ENCODE results near the gene C5orf63. TPM values are rescaled to one million over a fixed set of nuclear protein-coding genes. Genes with fewer than 3 reads are reported as not detected.

C5orf63 gene
- polyA plus RNA-seq, 1 donor (not counting 4 experiments of a cell fraction or from before 2014, with no cell fraction given) = 7.2 TPM

DNA sequence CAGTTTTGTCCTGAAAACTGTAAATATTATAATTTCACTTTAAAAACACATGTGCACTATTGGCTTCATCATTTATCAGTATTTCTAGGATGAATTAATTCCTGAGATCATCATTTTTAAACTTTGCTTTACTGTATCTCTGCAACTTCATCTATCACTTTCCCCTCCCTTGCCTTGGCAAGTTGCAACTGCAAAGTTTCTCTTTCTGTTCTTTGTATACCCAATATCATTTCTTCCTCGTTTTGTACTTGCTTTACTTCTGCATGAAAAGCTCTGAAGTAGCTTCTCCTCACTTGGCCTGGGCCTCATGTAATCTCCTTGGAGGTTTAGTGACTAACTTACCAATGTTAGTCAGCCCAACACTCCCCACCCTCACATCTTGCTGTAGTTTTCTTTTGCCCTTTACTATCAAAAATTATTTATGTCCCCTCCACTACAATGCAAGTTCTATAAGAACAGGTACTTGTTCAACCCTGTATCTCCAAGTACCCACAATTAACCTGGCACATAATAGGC lies 12.8 kb downstream of the C5orf63 start:
- no peak overlapping the region for H3K27ac ChIP-seq (ENCODE audit: control insufficient read depth, insufficient read depth, low read length)
- dilution Hi-C loops (cut with MboI; ENCODE audit: extremely low pct_ligation_motif_present, low sequenced_read_pairs) = no loop called here

GRCh38 chr5:127056896-127057295 lies 16.4 kb downstream of the C5orf63 start:
- FAIRE-seq = no peak
- Histone ChIP-seq H3K9me1 (ENCODE audit: control insufficient read depth, extremely low read depth, insufficient read depth, low read length) (no peaks in the 10 kb centered on the region), H3K4me2 (ENCODE audit: control insufficient read depth, extremely low read depth, insufficient read depth, low read depth, low read length) (no peak overlapping the region), H3K27ac (ENCODE audit: control insufficient read depth, insufficient read depth, low read length) (no peak overlapping the region), H3K36me3 (ENCODE audit: control insufficient read depth in 2 of 2, extremely low read depth in 1 of 2, insufficient read depth in 2 of 2, low read length in 2 of 2) (peaks cover 5 to 8% of the 10 kb centered on the region in 2 experiments), H3K9me3 (ENCODE audit: control insufficient read depth, low read depth, low read length) (no peaks in the 10 kb centered on the region), H3K27me3 (ENCODE audit: control insufficient read depth, extremely low read depth, insufficient read depth, low read length) (no peaks in the 10 kb centered on the region), H3K79me2 (ENCODE audit: control insufficient read depth, insufficient read depth, low read length) (no peaks in the 10 kb centered on the region), H3K4me1 (ENCODE audit: control insufficient read depth, extremely low read depth, insufficient read depth, low read length) (no peaks in the 10 kb centered on the region), H3K9ac (ENCODE audit: control insufficient read depth, extremely low read depth, insufficient read depth, low read length) (no peak overlapping the region), H3K4me3 (ENCODE audit: control insufficient read depth in 2 of 3, extremely low read depth in 1 of 3, insufficient read depth in 2 of 3, low read depth in 1 of 3, low read length in 3 of 3) (no peak overlapping the region), H2AFZ (ENCODE audit: control insufficient read depth, low read length) (no peak overlapping the region), H4K20me1 (ENCODE audit: control insufficient read depth, extremely low read depth, insufficient read depth, low read length) (no peaks in the 10 kb centered on the region)
- TF ChIP-seq EZH2 (IDR thresholded peaks at IDR 0.05; ENCODE audit: low read length) (no peak), CTCF (optimal IDR thresholded peaks at IDR 0.05 in 1 of 3, IDR thresholded peaks at IDR 0.05 in 1 of 3, conservative IDR thresholded peaks at IDR 0.05 in 1 of 3; ENCODE audit: extremely low read depth in 1 of 3, insufficient read depth in 2 of 3, low read length in 3 of 3) (no peak)
- dilution Hi-C loops (cut with MboI; ENCODE audit: extremely low pct_ligation_motif_present, low sequenced_read_pairs) = no loop called here
- no peak for DNase-seq (ENCODE audit: low read depth, low spot score)

More for the DNA sequence above, 12.8 kb downstream of the C5orf63 start:
- FAIRE-seq = no peak
- peaks cover 5 to 8% of the 10 kb centered on the region in 2 experiments for H3K36me3 ChIP-seq (ENCODE audit: control insufficient read depth in 2 of 2, extremely low read depth in 1 of 2, insufficient read depth in 2 of 2, low read length in 2 of 2)
- no peak overlapping the region for H3K9ac ChIP-seq (ENCODE audit: control insufficient read depth, extremely low read depth, insufficient read depth, low read length)
- H3K9me1 ChIP-seq (ENCODE audit: control insufficient read depth, extremely low read depth, insufficient read depth, low read length) = no peaks in the 10 kb centered on the region
- no peak for DNase-seq (ENCODE audit: low read depth, low spot score)
- TF ChIP-seq EZH2 (IDR thresholded peaks at IDR 0.05; ENCODE audit: low read length) = no peak
- no peak for TF ChIP-seq CTCF (optimal IDR thresholded peaks at IDR 0.05 in 1 of 3, IDR thresholded peaks at IDR 0.05 in 1 of 3, conservative IDR thresholded peaks at IDR 0.05 in 1 of 3; ENCODE audit: extremely low read depth in 1 of 3, insufficient read depth in 2 of 3, low read length in 3 of 3)
- H3K79me2 ChIP-seq (ENCODE audit: control insufficient read depth, insufficient read depth, low read length) = no peaks in the 10 kb centered on the region
- no peaks in the 10 kb centered on the region for H3K9me3 ChIP-seq (ENCODE audit: control insufficient read depth, low read depth, low read length)
- no peak overlapping the region for H2AFZ ChIP-seq (ENCODE audit: control insufficient read depth, low read length)
- H3K27me3 ChIP-seq (ENCODE audit: control insufficient read depth, extremely low read depth, insufficient read depth, low read length) = no peaks in the 10 kb centered on the region
- H3K4me2 ChIP-seq (ENCODE audit: control insufficient read depth, extremely low read depth, insufficient read depth, low read depth, low read length) = no peak overlapping the region
- no peaks in the 10 kb centered on the region for H3K4me1 ChIP-seq (ENCODE audit: control insufficient read depth, extremely low read depth, insufficient read depth, low read length)
- H4K20me1 ChIP-seq (ENCODE audit: control insufficient read depth, extremely low read depth, insufficient read depth, low read length) = no peaks in the 10 kb centered on the region
- no peak overlapping the region for H3K4me3 ChIP-seq (ENCODE audit: control insufficient read depth in 2 of 3, extremely low read depth in 1 of 3, insufficient read depth in 2 of 3, low read depth in 1 of 3, low read length in 3 of 3)
